Hematopoietic multipotent progenitor cell (in vitro differentiated cells): ENCODE measurements around the gene USB1. TPM values are rescaled to one million over a fixed set of nuclear protein-coding genes. Genes with fewer than 3 reads are reported as not detected.

ENCODE experiments used
- total RNA-seq: library from RNA; depleted of rRNA; stranded (reverse); fragments of >200 nt; gene quantifications from one replicate; pipeline ENCODE4 v1.2.3, GENCODE V29; 2012

Gene USB1
- total RNA-seq, 1 donor = 33.7 TPM

Other genes with a start within 250 kb of the USB1 start
- 38.8 TPM for gene KIFC3, start 198.9 kb upstream of the USB1 start, total RNA-seq
- not detected for gene CNGB1, start 30.3 kb upstream of the USB1 start, total RNA-seq
- gene ZNF319, start 735 bp upstream of the USB1 start, total RNA-seq = 11.0 TPM
- gene MMP15, start 24.3 kb downstream of the USB1 start, total RNA-seq = 3.0 TPM
- gene CFAP20, start 128.0 kb downstream of the USB1 start, total RNA-seq = 61.4 TPM
- gene CSNK2A2, start 196.7 kb downstream of the USB1 start, total RNA-seq = 21.8 TPM